Kidney (tissue), 14 donors: ENCODE results near the gene SEZ6L. TPM values are rescaled to one million over a fixed set of nuclear protein-coding genes. Genes with fewer than 3 reads are reported as not detected.

Source experiments
- DNase-seq, 5 donors: peaks; one replicate each; pipeline ENCODE4 v3.0.0-alpha.2; 2013 to 2020
- FAIRE-seq: peaks from 2 replicates; lab custom pipeline; 2012; peaks lifted over from hg19 to GRCh38; lab: Jason Lieb, UNC
- H3K27ac ChIP-seq, 2 donors: one replicate each; pipeline ENCODE4 v1.7.0; 2013; ENCODE audit warnings: low read depth in 2 of 2, low read length in 2 of 2, inconsistent platforms in 1 of 2
- H3K27me3 ChIP-seq: one replicate; pipeline ENCODE4 v1.7.1; 2013; ENCODE audit warnings: low read length, inconsistent platforms; ENCODE audit not compliant: control insufficient read depth, insufficient read depth
- H3K36me3 ChIP-seq, 3 donors: one replicate each; pipeline versions ENCODE4 v1.7.0 to v1.7.1; 2013; ENCODE audit warnings: low read length in 3 of 3, control low read depth in 1 of 3, inconsistent platforms in 1 of 3; ENCODE audit not compliant: insufficient read depth in 3 of 3, control insufficient read depth in 2 of 3
- H3K4me1 ChIP-seq, 3 donors: one replicate each; pipeline versions ENCODE4 v1.7.0 to v1.7.1; 2013; ENCODE audit warnings: low read length in 3 of 3, inconsistent platforms in 1 of 3, low read depth in 1 of 3; ENCODE audit not compliant: control insufficient read depth in 2 of 3, insufficient read depth in 2 of 3
- H3K4me3 ChIP-seq, 3 donors: one replicate each; pipeline versions ENCODE4 v1.7.0 to v1.8.1; 2013; ENCODE audit warnings: low read length in 3 of 3, control low read depth in 1 of 3, inconsistent platforms in 1 of 3
- H3K9ac ChIP-seq, 3 donors: one replicate each; pipeline versions ENCODE4 v1.7.0 to v1.7.1; 2013; ENCODE audit warnings: low read length in 3 of 3, control low read depth in 1 of 3, inconsistent platforms in 1 of 3
- H3K9me3 ChIP-seq, 3 donors: one replicate each; pipeline versions ENCODE4 v1.7.0 to v1.7.1; 2013; ENCODE audit warnings: low read length in 3 of 3, control low read depth in 1 of 3, inconsistent platforms in 1 of 3; ENCODE audit not compliant: control insufficient read depth in 2 of 3, insufficient read depth in 1 of 3
- intact Hi-C: fragments of 100-400 bp; cut with DNase I; formaldehyde crosslinking; loops from one replicate; pipeline ENCODE4 v1.11.1; 2022
- polyA plus RNA-seq: library from polyadenylated mRNA; stranded (reverse); fragments of 350-450 nt; fragmentation: Illumina TruSeq; extraction: RNeasy Lipid Tissue Mini Kit (QIAGEN cat#74804); gene quantifications from one replicate; pipeline ENCODE4 v1.2.3, GENCODE V29; 2014; ENCODE audit warnings: low read depth, low replicate concordance; ENCODE audit not compliant: insufficient read depth
- total RNA-seq: library from RNA; stranded (reverse); fragmentation: NEBNext Ultra II Directional; extraction: Animal tissue kit (Norgen Biotek cat#: 25700); gene quantifications from one replicate; pipeline ENCODE4 v1.2.1, GENCODE V29; 2021
- TF ChIP-seq, protein P1 (sequence below): IDR thresholded peaks from 3 replicates; pipeline ENCODE4 v1.5.1; 2012; ENCODE audit warnings: mild to moderate bottlenecking, moderate library complexity, borderline replicate concordance; ENCODE audit not compliant: insufficient read depth; ENCODE audit errors: extremely low read depth
- donor health status: control.
- donor health status: control.
- donor health status: control.
- donor health status: control.
- donor health status: control.
- donor health status: DM: yes; HTN: yes; CAD: no.
- donor health status: Normal renal cell carcinoma (clear cell type).

SEZ6L gene
- total and polyA plus RNA-seq, 2 donors from 2014 or later: 0.09 to 0.19 TPM

DNA sequence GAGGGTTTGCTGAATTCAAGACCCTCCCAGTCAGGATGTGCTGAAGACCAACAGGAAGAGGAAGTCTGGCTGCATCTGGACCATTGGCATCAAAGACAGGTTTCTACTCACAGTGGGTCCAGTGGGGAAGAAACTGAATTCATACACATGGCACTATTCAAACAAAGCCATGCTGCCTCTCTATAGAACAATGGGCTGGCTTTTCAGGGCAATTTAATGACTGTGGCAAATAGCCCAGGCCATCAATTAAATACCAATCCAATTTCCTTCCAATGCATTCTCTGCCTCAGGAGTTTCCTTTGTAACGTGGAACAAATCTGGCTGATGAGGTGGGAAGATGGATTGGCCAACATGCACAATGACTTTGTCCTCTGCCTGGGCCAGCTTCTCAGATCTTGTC lies 98.6 kb downstream of the SEZ6L start:
- Histone ChIP-seq H3K27ac (no peak overlapping the region), H3K9ac (no peak overlapping the region), H3K4me1 (no peaks in the 10 kb centered on the region), H3K36me3 (no peaks in the 10 kb centered on the region), H3K4me3 (no peak overlapping the region), H3K27me3 (no peaks in the 10 kb centered on the region), H3K9me3 (no peaks in the 10 kb centered on the region)
- TF ChIP-seq, protein P1, sequence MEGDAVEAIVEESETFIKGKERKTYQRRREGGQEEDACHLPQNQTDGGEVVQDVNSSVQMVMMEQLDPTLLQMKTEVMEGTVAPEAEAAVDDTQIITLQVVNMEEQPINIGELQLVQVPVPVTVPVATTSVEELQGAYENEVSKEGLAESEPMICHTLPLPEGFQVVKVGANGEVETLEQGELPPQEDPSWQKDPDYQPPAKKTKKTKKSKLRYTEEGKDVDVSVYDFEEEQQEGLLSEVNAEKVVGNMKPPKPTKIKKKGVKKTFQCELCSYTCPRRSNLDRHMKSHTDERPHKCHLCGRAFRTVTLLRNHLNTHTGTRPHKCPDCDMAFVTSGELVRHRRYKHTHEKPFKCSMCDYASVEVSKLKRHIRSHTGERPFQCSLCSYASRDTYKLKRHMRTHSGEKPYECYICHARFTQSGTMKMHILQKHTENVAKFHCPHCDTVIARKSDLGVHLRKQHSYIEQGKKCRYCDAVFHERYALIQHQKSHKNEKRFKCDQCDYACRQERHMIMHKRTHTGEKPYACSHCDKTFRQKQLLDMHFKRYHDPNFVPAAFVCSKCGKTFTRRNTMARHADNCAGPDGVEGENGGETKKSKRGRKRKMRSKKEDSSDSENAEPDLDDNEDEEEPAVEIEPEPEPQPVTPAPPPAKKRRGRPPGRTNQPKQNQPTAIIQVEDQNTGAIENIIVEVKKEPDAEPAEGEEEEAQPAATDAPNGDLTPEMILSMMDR: no peak
- FAIRE-seq: no peak
- intact Hi-C loops: no loop called here
- no peak for DNase-seq

DNA sequence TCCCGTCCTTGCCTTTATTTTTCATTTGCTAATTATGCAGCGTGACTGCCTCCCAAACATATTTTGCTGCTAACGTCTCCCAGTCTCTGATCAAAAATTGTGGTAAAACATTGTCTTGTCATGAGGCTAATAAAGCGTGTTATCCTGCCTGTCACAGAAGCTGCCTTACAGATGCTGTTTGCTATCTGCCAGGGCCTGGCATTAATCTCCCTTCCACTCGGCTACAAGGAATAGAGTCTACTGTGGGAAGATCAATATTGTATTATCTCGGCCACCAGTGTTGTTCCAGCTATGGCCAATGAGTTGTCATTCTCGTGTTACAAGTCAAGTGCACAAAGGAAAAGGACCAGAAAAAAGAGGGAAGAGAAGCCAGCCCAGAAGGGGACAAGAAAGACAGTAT lies 100.3 kb downstream of the SEZ6L start:
- intact Hi-C loops: no loop called here
- Histone ChIP-seq H3K27me3 (no peaks in the 10 kb centered on the region), H3K4me3 (no peak overlapping the region), H3K36me3 (no peaks in the 10 kb centered on the region), H3K9ac (no peak overlapping the region), H3K4me1 (no peaks in the 10 kb centered on the region), H3K9me3 (no peaks in the 10 kb centered on the region), H3K27ac (no peak overlapping the region)
- no peak for DNase-seq
- TF ChIP-seq, protein P1: no peak
- FAIRE-seq: no peak

- TF ChIP-seq, protein P1: no peak
- H3K36me3 ChIP-seq: no peaks in the 10 kb centered on the region
- H3K4me1 ChIP-seq: no peaks in the 10 kb centered on the region
- H3K4me3 ChIP-seq: no peak overlapping the region
- H3K27ac ChIP-seq: no peak overlapping the region
- intact Hi-C loops: no loop called here
- no peaks in the 10 kb centered on the region for H3K27me3 ChIP-seq
- H3K9me3 ChIP-seq: no peaks in the 10 kb centered on the region
- H3K9ac ChIP-seq: no peak overlapping the region
- DNase-seq: no peak
- no peak for FAIRE-seq
Observed at GRCh38 chr22:26271427-26271826, 102.2 kb downstream of the SEZ6L start.

- intact Hi-C loops: no loop called here
- Histone ChIP-seq H3K9me3 (no peaks in the 10 kb centered on the region), H3K9ac (no peak overlapping the region), H3K27ac (no peak overlapping the region), H3K4me1 (no peaks in the 10 kb centered on the region), H3K36me3 (no peaks in the 10 kb centered on the region), H3K27me3 (no peaks in the 10 kb centered on the region), H3K4me3 (no peak overlapping the region)
- TF ChIP-seq, protein P1: no peak
- no peak for FAIRE-seq
- no peak for DNase-seq
Observed at GRCh38 chr22:26273011-26273675, 103.9 kb downstream of the SEZ6L start.
